ENCODE data around the gene BCAS3.
"Not testable (repeated sequence)": the region's sequence is repeated elsewhere in the genome, so short reads cannot be mapped to it uniquely, and the experiment has no call there.

Gene BCAS3

GRCh38 chr17:60781880-60782412 lies 104.3 kb downstream of the BCAS3 start:
- in situ Hi-C loops (cut with HindIII; ENCODE audit: low sequenced_read_pairs) = no loop called here

- in situ Hi-C loops (cut with HindIII; ENCODE audit: low sequenced_read_pairs) = no loop called here
Measured at GRCh38 chr17:60782742-60783141, 105.1 kb downstream of the BCAS3 start.

GRCh38 chr17:60790205-60790604 lies 112.6 kb downstream of the BCAS3 start:
- in situ Hi-C loops (cut with HindIII; ENCODE audit: low sequenced_read_pairs) = no loop called here

- in situ Hi-C loops (cut with HindIII; ENCODE audit: low sequenced_read_pairs) = no loop called here
Measured at GRCh38 chr17:60792250-60792898, 114.7 kb downstream of the BCAS3 start.

GRCh38 chr17:60798576-60798975 lies 120.9 kb downstream of the BCAS3 start:
- in situ Hi-C loops (cut with HindIII; ENCODE audit: low sequenced_read_pairs) = no loop called here

GRCh38 chr17:60802377-60802776 lies 124.7 kb downstream of the BCAS3 start:
- in situ Hi-C loops (cut with HindIII; ENCODE audit: low sequenced_read_pairs) = no loop called here

- in situ Hi-C loops (cut with HindIII; ENCODE audit: low sequenced_read_pairs) = no loop called here
Measured at GRCh38 chr17:60803059-60803458, 125.4 kb downstream of the BCAS3 start.

- in situ Hi-C loops (cut with HindIII; ENCODE audit: low sequenced_read_pairs) = no loop called here
Measured at GRCh38 chr17:60804831-60805230, 127.2 kb downstream of the BCAS3 start.

- in situ Hi-C loops (cut with HindIII; ENCODE audit: low sequenced_read_pairs) = no loop called here
Measured at GRCh38 chr17:60809421-60809820, 131.8 kb downstream of the BCAS3 start.

GRCh38 chr17:60814941-60815340 lies 137.3 kb downstream of the BCAS3 start:
- in situ Hi-C loops (cut with HindIII; ENCODE audit: low sequenced_read_pairs) = not testable (repeated sequence)

- in situ Hi-C loops (cut with HindIII; ENCODE audit: low sequenced_read_pairs) = no loop called here
Measured at GRCh38 chr17:60817192-60817591, 139.5 kb downstream of the BCAS3 start.

GRCh38 chr17:60819447-60820130 lies 141.9 kb downstream of the BCAS3 start:
- in situ Hi-C loops (cut with HindIII; ENCODE audit: low sequenced_read_pairs) = no loop called here

- in situ Hi-C loops (cut with HindIII; ENCODE audit: low sequenced_read_pairs) = no loop called here
Measured at GRCh38 chr17:60823515-60823914, 145.9 kb downstream of the BCAS3 start.

GRCh38 chr17:60825351-60825750 lies 147.7 kb downstream of the BCAS3 start:
- in situ Hi-C loops (cut with HindIII; ENCODE audit: low sequenced_read_pairs) = no loop called here

GRCh38 chr17:60827943-60828342 lies 150.3 kb downstream of the BCAS3 start:
- in situ Hi-C loops (cut with HindIII; ENCODE audit: low sequenced_read_pairs) = no loop called here

GRCh38 chr17:60832151-60832585 lies 154.5 kb downstream of the BCAS3 start:
- in situ Hi-C loops (cut with HindIII; ENCODE audit: low sequenced_read_pairs) = no loop called here

- in situ Hi-C loops (cut with HindIII; ENCODE audit: low sequenced_read_pairs) = no loop called here
Measured at GRCh38 chr17:60832631-60833030, 155.0 kb downstream of the BCAS3 start.

GRCh38 chr17:60840456-60840855 lies 162.8 kb downstream of the BCAS3 start:
- in situ Hi-C loops (cut with HindIII; ENCODE audit: low sequenced_read_pairs) = no loop called here

- in situ Hi-C loops (cut with HindIII; ENCODE audit: low sequenced_read_pairs) = no loop called here
Measured at GRCh38 chr17:60845012-60845411, 167.4 kb downstream of the BCAS3 start.

- in situ Hi-C loops (cut with HindIII; ENCODE audit: low sequenced_read_pairs) = no loop called here
Measured at GRCh38 chr17:60846175-60846574, 168.5 kb downstream of the BCAS3 start.

GRCh38 chr17:60851181-60851580 lies 173.5 kb downstream of the BCAS3 start:
- in situ Hi-C loops (cut with HindIII; ENCODE audit: low sequenced_read_pairs) = no loop called here

- in situ Hi-C loops (cut with HindIII; ENCODE audit: low sequenced_read_pairs) = no loop called here
Measured at GRCh38 chr17:60857556-60858080, 180.0 kb downstream of the BCAS3 start.

All from DLD1 (cell line).